NB4 (cell line): ENCODE data around the gene SYCE1.

ENCODE experiments used
- CTCF ChIP-seq: IDR thresholded peaks from one replicate; pipeline ENCODE4 v1.5.1; 2012; ENCODE audit warnings: low read depth, low read length
- POLR2A ChIP-seq: IDR thresholded peaks from 2 replicates; pipeline ENCODE4 v1.6.1; 2011; ENCODE audit warnings: mild to moderate bottlenecking; ENCODE audit not compliant: insufficient read length; ENCODE audit errors: extremely low read depth

DNA sequence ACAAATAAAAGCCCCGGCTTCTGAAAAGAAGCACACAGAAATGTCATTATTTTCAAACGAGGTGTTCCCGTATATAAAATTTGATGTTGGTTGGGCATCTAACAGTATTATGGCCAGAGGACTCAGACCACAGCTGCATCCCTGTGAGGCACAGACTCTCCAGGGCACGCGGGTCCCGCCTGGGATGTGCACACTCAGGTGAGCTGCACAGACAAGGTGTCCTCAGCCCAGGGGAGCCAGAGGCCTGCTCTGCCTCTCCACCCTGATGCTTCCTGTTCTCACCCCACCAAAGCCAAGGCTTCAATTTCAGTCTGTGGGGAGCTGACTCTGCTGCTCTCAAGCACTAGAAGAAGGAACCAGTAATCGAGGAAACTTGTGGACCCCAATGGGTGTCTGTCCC lies 39.9 kb downstream of the SYCE1 start:
- TF ChIP-seq CTCF (no peak), POLR2A (no peak)
